WTC11 (cell line): ENCODE results near the gene DAB1. TPM values are rescaled to one million over a fixed set of nuclear protein-coding genes. Genes with fewer than 3 reads are reported as not detected.

ENCODE experiments used
- ATAC-seq: fragments of 200-7000 bp; cut with Tn5 transposase; 2 replicates; pipeline ENCODE4 v1.10.0; 2021; ENCODE audit warnings: mild to moderate bottlenecking, moderate library complexity
- CTCF ChIA-PET: fragments of 300-600 bp; sonication (Branson Sonifier 250); formaldehyde crosslinking; loops from one replicate; lab custom pipeline; 2021; ENCODE audit warnings: antibody characterized with exemption; lab: Charles Lee
- POLR2A ChIA-PET: fragments of 350-600 bp; sonication (Branson Sonifier 250); formaldehyde crosslinking; loops from one replicate; lab custom pipeline; 2021; ENCODE audit warnings: antibody characterized with exemption; lab: Charles Lee
- DNase-seq: peaks from one replicate; pipeline ENCODE4 v3.0.0; 2021; ENCODE audit warnings: low spot score
- H3K27ac Mint-ChIP-seq: 2 replicates; pipeline ENCODE4 v1.8.0; 2021; ENCODE audit warnings: mixed read lengths
- H3K27me3 Mint-ChIP-seq: 2 replicates; pipeline ENCODE4 v1.8.0; 2021; ENCODE audit warnings: low read depth, mild to moderate bottlenecking, moderate library complexity, mixed read lengths
- H3K36me3 Mint-ChIP-seq: 2 replicates; pipeline ENCODE4 v1.8.0; 2021; ENCODE audit warnings: mixed read lengths
- H3K4me1 Mint-ChIP-seq: 2 replicates; pipeline ENCODE4 v1.8.0; 2022; ENCODE audit warnings: mixed read lengths
- H3K4me3 Mint-ChIP-seq: 2 replicates; pipeline ENCODE4 v1.8.0; 2021; ENCODE audit warnings: mild to moderate bottlenecking, moderate library complexity, mixed read lengths
- H3K9me3 Mint-ChIP-seq: 2 replicates; pipeline ENCODE4 v1.8.0; 2021; ENCODE audit warnings: mixed read lengths
- ATF1 ChIP-seq: sonication (generic); formaldehyde crosslinking; IDR thresholded peaks from 2 replicates; pipeline ENCODE4 v1.8.1; 2023; ENCODE audit warnings: mild to moderate bottlenecking, moderate library complexity, missing genetic modification reagents
- ETV6 ChIP-seq: sonication (generic); formaldehyde crosslinking; IDR thresholded peaks from 2 replicates; pipeline ENCODE4 v1.8.1; 2022; ENCODE audit warnings: mild to moderate bottlenecking, missing genetic modification reagents
- GABPB1 ChIP-seq: sonication (generic); formaldehyde crosslinking; IDR thresholded peaks from 2 replicates; pipeline ENCODE4 v1.8.1; 2023; ENCODE audit warnings: mild to moderate bottlenecking, missing genetic modification reagents
- GTF2I ChIP-seq: fragments of 250-450 bp; sonication (Bioruptor Pico); conservative IDR thresholded peaks from 2 replicates; pipeline ENCODE4 v1.4.0; 2021; ENCODE audit warnings: mild to moderate bottlenecking
- KAT7 ChIP-seq: sonication (generic); formaldehyde crosslinking; IDR thresholded peaks from 2 replicates; pipeline ENCODE4 v1.8.1; 2023; ENCODE audit warnings: missing genetic modification reagents, mild to moderate bottlenecking, borderline replicate concordance
- MXD4 ChIP-seq: fragments of 250-450 bp; sonication (Bioruptor Pico); IDR thresholded peaks from 2 replicates; pipeline ENCODE4 v1.8.0; 2021; ENCODE audit warnings: mild to moderate bottlenecking, moderate library complexity, borderline replicate concordance
- NR1H2 ChIP-seq: sonication (generic); formaldehyde crosslinking; IDR thresholded peaks from 2 replicates; pipeline ENCODE4 v1.9.0; 2021; ENCODE audit warnings: mild to moderate bottlenecking, moderate library complexity, missing genetic modification reagents
- PRRX2 ChIP-seq: fragments of 250-450 bp; sonication (Bioruptor Pico); IDR thresholded peaks from 2 replicates; pipeline ENCODE4 v1.8.0; 2021; ENCODE audit warnings: mild to moderate bottlenecking
- RELA ChIP-seq: sonication (generic); formaldehyde crosslinking; IDR thresholded peaks from 2 replicates; pipeline ENCODE4 v1.8.1; 2022; ENCODE audit warnings: missing genetic modification reagents, mild to moderate bottlenecking, borderline replicate concordance
- SMAD3 ChIP-seq: sonication (generic); formaldehyde crosslinking; IDR thresholded peaks from 2 replicates; pipeline ENCODE4 v1.8.0; 2022; ENCODE audit warnings: missing genetic modification reagents, mild to moderate bottlenecking, borderline replicate concordance
- ZNF263 ChIP-seq: sonication (generic); formaldehyde crosslinking; IDR thresholded peaks from 2 replicates; pipeline ENCODE4 v1.8.1; 2022; ENCODE audit warnings: low read depth, mild to moderate bottlenecking, moderate library complexity, missing genetic modification reagents
- ZNF423 ChIP-seq: fragments of 250-450 bp; sonication (Bioruptor Pico); IDR thresholded peaks from 2 replicates; pipeline ENCODE4 v2.1.2; 2022; ENCODE audit warnings: mild to moderate bottlenecking, moderate library complexity
- total RNA-seq: library from RNA; stranded (reverse); gene quantifications from 3 replicates; pipeline ENCODE4 v1.2.3, GENCODE V29; 2021
- TF ChIP-seq, protein P1 (sequence below): sonication (generic); formaldehyde crosslinking; IDR thresholded peaks from 2 replicates; pipeline ENCODE4 v1.8.1; 2023; ENCODE audit warnings: mild to moderate bottlenecking, missing genetic modification reagents, moderate library complexity
- TF ChIP-seq, protein P2 (sequence below): fragments of 250-450 bp; sonication (Bioruptor Pico); IDR thresholded peaks from 2 replicates; pipeline ENCODE4 v1.9.0; 2021; ENCODE audit warnings: moderate library complexity, mild to moderate bottlenecking, inconsistent platforms, borderline replicate concordance
- TF ChIP-seq, protein P3 (sequence below): sonication (generic); formaldehyde crosslinking; IDR thresholded peaks from 2 replicates; pipeline ENCODE4 v1.8.0; 2022; ENCODE audit warnings: mild to moderate bottlenecking, missing genetic modification reagents
- TF ChIP-seq, protein P4 (sequence below): sonication (generic); formaldehyde crosslinking; IDR thresholded peaks from 2 replicates; pipeline ENCODE4 v1.8.0; 2023; ENCODE audit warnings: missing genetic modification reagents, mild to moderate bottlenecking, borderline replicate concordance
- TF ChIP-seq, protein P5 (sequence below): sonication (generic); formaldehyde crosslinking; conservative IDR thresholded peaks from 2 replicates; pipeline ENCODE4 v1.8.1; 2023; ENCODE audit warnings: mild to moderate bottlenecking, low read depth, missing genetic modification reagents, moderate library complexity
- TF ChIP-seq, protein P6 (sequence below): sonication (generic); formaldehyde crosslinking; IDR thresholded peaks from 2 replicates; pipeline ENCODE4 v1.8.0; 2023; ENCODE audit warnings: missing genetic modification reagents
- TF ChIP-seq, protein P7 (sequence below): sonication (generic); formaldehyde crosslinking; IDR thresholded peaks from 2 replicates; pipeline ENCODE4 v1.8.1; 2022; ENCODE audit warnings: low read depth, mild to moderate bottlenecking, moderate library complexity, missing genetic modification reagents, borderline replicate concordance
- TF ChIP-seq, protein P8 (sequence below): sonication (generic); formaldehyde crosslinking; IDR thresholded peaks from 2 replicates; pipeline ENCODE4 v1.8.1; 2022; ENCODE audit warnings: low read depth, missing genetic modification reagents, borderline replicate concordance
- TF ChIP-seq, protein P9 (sequence below): sonication (generic); formaldehyde crosslinking; IDR thresholded peaks from 2 replicates; pipeline ENCODE4 v1.8.1; 2022; ENCODE audit warnings: mild to moderate bottlenecking, missing genetic modification reagents, moderate library complexity, borderline replicate concordance

Gene DAB1
- total RNA-seq, 1 experiment from 2014 or later: 10.7 TPM

DNA sequence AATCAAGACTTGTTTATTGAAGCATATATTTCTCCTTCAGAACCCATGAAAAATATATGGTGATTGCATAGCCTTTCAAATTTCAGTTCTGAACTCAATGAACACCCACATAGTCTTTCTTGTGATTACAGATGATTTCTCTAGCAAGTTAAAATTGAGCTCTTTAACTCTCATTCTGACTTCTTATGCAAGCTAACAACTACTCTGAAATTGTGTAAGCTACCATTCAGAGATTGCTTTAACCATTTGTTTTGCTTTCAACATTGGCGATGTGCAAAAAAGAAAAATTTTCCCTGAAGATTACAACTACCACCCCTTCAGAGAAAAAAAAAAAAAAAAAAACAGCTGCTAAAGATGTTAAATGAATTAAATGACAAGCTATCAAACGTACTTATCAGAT lies 193.9 kb downstream of the DAB1 start:
- H3K4me3 Mint-ChIP-seq: no peak overlapping the region
- TF ChIP-seq ATF1 (CRISPR knock-in tag) (no peak), ZNF423 (CRISPR knock-in tag) (no peak), GABPB1 (CRISPR knock-in tag) (no peak), NR1H2 (CRISPR knock-in tag) (no peak), MXD4 (CRISPR knock-in tag) (no peak), ETV6 (CRISPR knock-in tag) (no peak), KAT7 (CRISPR knock-in tag) (no peak), GTF2I (CRISPR knock-in tag) (no peak), ZNF263 (CRISPR knock-in tag) (no peak), PRRX2 (CRISPR knock-in tag) (no peak)
- TF ChIP-seq, protein P1, sequence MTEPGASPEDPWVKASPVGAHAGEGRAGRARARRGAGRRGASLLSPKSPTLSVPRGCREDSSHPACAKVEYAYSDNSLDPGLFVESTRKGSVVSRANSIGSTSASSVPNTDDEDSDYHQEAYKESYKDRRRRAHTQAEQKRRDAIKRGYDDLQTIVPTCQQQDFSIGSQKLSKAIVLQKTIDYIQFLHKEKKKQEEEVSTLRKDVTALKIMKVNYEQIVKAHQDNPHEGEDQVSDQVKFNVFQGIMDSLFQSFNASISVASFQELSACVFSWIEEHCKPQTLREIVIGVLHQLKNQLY (CRISPR knock-in tag): no peak
- TF ChIP-seq, protein P2, sequence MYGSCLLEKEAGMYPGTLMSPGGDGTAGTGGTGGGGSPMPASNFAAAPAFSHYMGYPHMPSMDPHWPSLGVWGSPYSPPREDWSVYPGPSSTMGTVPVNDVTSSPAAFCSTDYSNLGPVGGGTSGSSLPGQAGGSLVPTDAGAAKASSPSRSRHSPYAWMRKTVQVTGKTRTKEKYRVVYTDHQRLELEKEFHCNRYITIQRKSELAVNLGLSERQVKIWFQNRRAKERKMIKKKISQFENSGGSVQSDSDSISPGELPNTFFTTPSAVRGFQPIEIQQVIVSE (CRISPR knock-in tag): no peak
- TF ChIP-seq, protein P3, sequence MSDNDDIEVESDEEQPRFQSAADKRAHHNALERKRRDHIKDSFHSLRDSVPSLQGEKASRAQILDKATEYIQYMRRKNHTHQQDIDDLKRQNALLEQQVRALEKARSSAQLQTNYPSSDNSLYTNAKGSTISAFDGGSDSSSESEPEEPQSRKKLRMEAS (CRISPR knock-in tag): no peak
- TF ChIP-seq, protein P4, sequence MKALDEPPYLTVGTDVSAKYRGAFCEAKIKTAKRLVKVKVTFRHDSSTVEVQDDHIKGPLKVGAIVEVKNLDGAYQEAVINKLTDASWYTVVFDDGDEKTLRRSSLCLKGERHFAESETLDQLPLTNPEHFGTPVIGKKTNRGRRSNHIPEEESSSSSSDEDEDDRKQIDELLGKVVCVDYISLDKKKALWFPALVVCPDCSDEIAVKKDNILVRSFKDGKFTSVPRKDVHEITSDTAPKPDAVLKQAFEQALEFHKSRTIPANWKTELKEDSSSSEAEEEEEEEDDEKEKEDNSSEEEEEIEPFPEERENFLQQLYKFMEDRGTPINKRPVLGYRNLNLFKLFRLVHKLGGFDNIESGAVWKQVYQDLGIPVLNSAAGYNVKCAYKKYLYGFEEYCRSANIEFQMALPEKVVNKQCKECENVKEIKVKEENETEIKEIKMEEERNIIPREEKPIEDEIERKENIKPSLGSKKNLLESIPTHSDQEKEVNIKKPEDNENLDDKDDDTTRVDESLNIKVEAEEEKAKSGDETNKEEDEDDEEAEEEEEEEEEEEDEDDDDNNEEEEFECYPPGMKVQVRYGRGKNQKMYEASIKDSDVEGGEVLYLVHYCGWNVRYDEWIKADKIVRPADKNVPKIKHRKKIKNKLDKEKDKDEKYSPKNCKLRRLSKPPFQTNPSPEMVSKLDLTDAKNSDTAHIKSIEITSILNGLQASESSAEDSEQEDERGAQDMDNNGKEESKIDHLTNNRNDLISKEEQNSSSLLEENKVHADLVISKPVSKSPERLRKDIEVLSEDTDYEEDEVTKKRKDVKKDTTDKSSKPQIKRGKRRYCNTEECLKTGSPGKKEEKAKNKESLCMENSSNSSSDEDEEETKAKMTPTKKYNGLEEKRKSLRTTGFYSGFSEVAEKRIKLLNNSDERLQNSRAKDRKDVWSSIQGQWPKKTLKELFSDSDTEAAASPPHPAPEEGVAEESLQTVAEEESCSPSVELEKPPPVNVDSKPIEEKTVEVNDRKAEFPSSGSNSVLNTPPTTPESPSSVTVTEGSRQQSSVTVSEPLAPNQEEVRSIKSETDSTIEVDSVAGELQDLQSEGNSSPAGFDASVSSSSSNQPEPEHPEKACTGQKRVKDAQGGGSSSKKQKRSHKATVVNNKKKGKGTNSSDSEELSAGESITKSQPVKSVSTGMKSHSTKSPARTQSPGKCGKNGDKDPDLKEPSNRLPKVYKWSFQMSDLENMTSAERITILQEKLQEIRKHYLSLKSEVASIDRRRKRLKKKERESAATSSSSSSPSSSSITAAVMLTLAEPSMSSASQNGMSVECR (CRISPR knock-in tag): no peak
- no peaks in the 10 kb centered on the region for H3K9me3 Mint-ChIP-seq
- H3K36me3 Mint-ChIP-seq: no peaks in the 10 kb centered on the region
- DNase-seq (no peak), ATAC-seq (no peak)
- peaks cover 11% of the 10 kb centered on the region for H3K4me1 Mint-ChIP-seq
- H3K27ac Mint-ChIP-seq: no peak overlapping the region
- ChIA-PET CTCF (interaction anchor here (0.7 kb wide), 1 partner anchor 15 kb away, joined by 4 read pairs; no protein-coding TSS in a partner anchor), POLR2A (interaction anchor here (0.7 kb wide), 2 partner anchors 432 to 1903 kb away, joined by 5 read pairs; no protein-coding TSS in a partner anchor)
- no peaks in the 10 kb centered on the region for H3K27me3 Mint-ChIP-seq

DNA sequence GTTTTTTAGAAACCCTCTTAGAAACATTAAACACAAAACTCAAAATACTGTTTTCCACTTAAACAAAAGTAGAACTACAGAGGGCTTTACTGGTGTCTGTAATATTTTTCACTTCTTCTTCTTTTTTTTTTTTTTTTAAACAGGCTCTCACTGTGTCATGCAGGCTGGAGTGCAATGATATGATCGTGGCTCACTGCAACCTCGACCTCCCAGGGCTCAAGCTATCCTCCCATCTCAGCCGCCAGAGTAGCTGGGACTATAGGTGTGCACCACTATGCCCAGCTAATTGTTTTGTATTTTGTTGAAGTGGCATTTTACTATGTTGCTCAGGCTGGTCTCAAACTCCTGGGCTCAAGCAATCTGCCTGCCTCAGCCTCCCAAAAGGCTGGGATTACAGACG lies 194.8 kb downstream of the DAB1 start:
- POLR2A ChIA-PET: no interaction called here
- H3K4me3 Mint-ChIP-seq: no peak overlapping the region
- no peak overlapping the region for H3K27ac Mint-ChIP-seq
- peaks cover 20% of the 10 kb centered on the region for H3K4me1 Mint-ChIP-seq
- ATAC-seq: no peak
- no peaks in the 10 kb centered on the region for H3K27me3 Mint-ChIP-seq
- no peaks in the 10 kb centered on the region for H3K36me3 Mint-ChIP-seq
- DNase-seq: no peak
- no peaks in the 10 kb centered on the region for H3K9me3 Mint-ChIP-seq
- CTCF ChIA-PET: no interaction called here
- TF ChIP-seq NR1H2 (CRISPR knock-in tag) (no peak), RELA (CRISPR knock-in tag) (no peak), GTF2I (CRISPR knock-in tag) (no peak), SMAD3 (CRISPR knock-in tag) (no peak)
- TF ChIP-seq, protein P5, sequence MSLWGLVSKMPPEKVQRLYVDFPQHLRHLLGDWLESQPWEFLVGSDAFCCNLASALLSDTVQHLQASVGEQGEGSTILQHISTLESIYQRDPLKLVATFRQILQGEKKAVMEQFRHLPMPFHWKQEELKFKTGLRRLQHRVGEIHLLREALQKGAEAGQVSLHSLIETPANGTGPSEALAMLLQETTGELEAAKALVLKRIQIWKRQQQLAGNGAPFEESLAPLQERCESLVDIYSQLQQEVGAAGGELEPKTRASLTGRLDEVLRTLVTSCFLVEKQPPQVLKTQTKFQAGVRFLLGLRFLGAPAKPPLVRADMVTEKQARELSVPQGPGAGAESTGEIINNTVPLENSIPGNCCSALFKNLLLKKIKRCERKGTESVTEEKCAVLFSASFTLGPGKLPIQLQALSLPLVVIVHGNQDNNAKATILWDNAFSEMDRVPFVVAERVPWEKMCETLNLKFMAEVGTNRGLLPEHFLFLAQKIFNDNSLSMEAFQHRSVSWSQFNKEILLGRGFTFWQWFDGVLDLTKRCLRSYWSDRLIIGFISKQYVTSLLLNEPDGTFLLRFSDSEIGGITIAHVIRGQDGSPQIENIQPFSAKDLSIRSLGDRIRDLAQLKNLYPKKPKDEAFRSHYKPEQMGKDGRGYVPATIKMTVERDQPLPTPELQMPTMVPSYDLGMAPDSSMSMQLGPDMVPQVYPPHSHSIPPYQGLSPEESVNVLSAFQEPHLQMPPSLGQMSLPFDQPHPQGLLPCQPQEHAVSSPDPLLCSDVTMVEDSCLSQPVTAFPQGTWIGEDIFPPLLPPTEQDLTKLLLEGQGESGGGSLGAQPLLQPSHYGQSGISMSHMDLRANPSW (CRISPR knock-in tag): no peak
- TF ChIP-seq, protein P6, sequence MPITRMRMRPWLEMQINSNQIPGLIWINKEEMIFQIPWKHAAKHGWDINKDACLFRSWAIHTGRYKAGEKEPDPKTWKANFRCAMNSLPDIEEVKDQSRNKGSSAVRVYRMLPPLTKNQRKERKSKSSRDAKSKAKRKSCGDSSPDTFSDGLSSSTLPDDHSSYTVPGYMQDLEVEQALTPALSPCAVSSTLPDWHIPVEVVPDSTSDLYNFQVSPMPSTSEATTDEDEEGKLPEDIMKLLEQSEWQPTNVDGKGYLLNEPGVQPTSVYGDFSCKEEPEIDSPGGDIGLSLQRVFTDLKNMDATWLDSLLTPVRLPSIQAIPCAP (CRISPR knock-in tag): no peak
- TF ChIP-seq, protein P7, sequence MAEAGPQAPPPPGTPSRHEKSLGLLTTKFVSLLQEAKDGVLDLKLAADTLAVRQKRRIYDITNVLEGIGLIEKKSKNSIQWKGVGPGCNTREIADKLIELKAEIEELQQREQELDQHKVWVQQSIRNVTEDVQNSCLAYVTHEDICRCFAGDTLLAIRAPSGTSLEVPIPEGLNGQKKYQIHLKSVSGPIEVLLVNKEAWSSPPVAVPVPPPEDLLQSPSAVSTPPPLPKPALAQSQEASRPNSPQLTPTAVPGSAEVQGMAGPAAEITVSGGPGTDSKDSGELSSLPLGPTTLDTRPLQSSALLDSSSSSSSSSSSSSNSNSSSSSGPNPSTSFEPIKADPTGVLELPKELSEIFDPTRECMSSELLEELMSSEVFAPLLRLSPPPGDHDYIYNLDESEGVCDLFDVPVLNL (CRISPR knock-in tag): no peak
- TF ChIP-seq, protein P8, sequence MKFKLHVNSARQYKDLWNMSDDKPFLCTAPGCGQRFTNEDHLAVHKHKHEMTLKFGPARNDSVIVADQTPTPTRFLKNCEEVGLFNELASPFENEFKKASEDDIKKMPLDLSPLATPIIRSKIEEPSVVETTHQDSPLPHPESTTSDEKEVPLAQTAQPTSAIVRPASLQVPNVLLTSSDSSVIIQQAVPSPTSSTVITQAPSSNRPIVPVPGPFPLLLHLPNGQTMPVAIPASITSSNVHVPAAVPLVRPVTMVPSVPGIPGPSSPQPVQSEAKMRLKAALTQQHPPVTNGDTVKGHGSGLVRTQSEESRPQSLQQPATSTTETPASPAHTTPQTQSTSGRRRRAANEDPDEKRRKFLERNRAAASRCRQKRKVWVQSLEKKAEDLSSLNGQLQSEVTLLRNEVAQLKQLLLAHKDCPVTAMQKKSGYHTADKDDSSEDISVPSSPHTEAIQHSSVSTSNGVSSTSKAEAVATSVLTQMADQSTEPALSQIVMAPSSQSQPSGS (CRISPR knock-in tag): no peak
- TF ChIP-seq, protein P9, sequence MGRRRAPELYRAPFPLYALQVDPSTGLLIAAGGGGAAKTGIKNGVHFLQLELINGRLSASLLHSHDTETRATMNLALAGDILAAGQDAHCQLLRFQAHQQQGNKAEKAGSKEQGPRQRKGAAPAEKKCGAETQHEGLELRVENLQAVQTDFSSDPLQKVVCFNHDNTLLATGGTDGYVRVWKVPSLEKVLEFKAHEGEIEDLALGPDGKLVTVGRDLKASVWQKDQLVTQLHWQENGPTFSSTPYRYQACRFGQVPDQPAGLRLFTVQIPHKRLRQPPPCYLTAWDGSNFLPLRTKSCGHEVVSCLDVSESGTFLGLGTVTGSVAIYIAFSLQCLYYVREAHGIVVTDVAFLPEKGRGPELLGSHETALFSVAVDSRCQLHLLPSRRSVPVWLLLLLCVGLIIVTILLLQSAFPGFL (CRISPR knock-in tag): no peak
